HG03139 (cell line): ENCODE measurements around the gene ITPKA.
A peak's percentile ranks its signal among the peaks of the same experiment; 100 is the strongest.
"Not testable (repeated sequence)": the region's sequence is repeated elsewhere in the genome, so short reads cannot be mapped to it uniquely, and the experiment has no call there.

Experiments
- ATAC-seq: cut with Tn5 transposase; IDR thresholded peaks from one replicate; pipeline ENCODE4 v1.9.1; 2021; ENCODE audit not compliant: unreplicated experiment

ITPKA gene

GRCh38 chr15:41493205-41493901 is at the start of gene ITPKA:
Gene ITPKA (plus strand): TSS chr15:41493874. CDS start chr15:41493928, 54 bp downstream.
- ATAC-seq = peak; percentile 43

- ATAC-seq = no peak
These were observed 48.3 kb upstream of the ITPKA start for GRCh38 chr15:41445399-41445798.

- ATAC-seq = no peak
These were observed 31.4 kb upstream of the ITPKA start for GRCh38 chr15:41462084-41462795.

- ATAC-seq = no peak
These were observed 28.6 kb upstream of the ITPKA start for GRCh38 chr15:41464889-41465580.

GRCh38 chr15:41465822-41466421 is 27.8 kb upstream of the ITPKA start:
- no peak for ATAC-seq

- ATAC-seq = no peak
These were observed 27.0 kb upstream of the ITPKA start for GRCh38 chr15:41466711-41467110.

- ATAC-seq = not testable (repeated sequence)
These were observed 24.0 kb upstream of the ITPKA start for GRCh38 chr15:41469644-41470043.

- no peak for ATAC-seq
These were observed 20.3 kb upstream of the ITPKA start for GRCh38 chr15:41473418-41473817.

- no peak for ATAC-seq
These were observed 19.2 kb upstream of the ITPKA start for GRCh38 chr15:41474436-41474835.

GRCh38 chr15:41474941-41475340 is 18.7 kb upstream of the ITPKA start:
- no peak for ATAC-seq

GRCh38 chr15:41476416-41477048 is 17.1 kb upstream of the ITPKA start:
- no peak for ATAC-seq

- no peak for ATAC-seq
These were observed 13.1 kb upstream of the ITPKA start for GRCh38 chr15:41480396-41481140.

- no peak for ATAC-seq
These were observed 11.4 kb upstream of the ITPKA start for GRCh38 chr15:41482110-41482877.

- ATAC-seq = peak; percentile 77
These were observed 10.6 kb upstream of the ITPKA start for GRCh38 chr15:41483115-41483514.

- no peak for ATAC-seq
These were observed 10.2 kb upstream of the ITPKA start for GRCh38 chr15:41483519-41483918.

- ATAC-seq = no peak
These were observed 8.6 kb upstream of the ITPKA start for GRCh38 chr15:41484937-41485625.

- no peak for ATAC-seq
These were observed 7.4 kb upstream of the ITPKA start for GRCh38 chr15:41486286-41486685.

- no peak for ATAC-seq
These were observed 6.3 kb upstream of the ITPKA start for GRCh38 chr15:41487381-41487780.

- ATAC-seq = no peak
These were observed 5.9 kb upstream of the ITPKA start for GRCh38 chr15:41487802-41488201.
